Body of pancreas (tissue), 4 donors: ENCODE results near the gene RABGGTA.

Experiments used
- POLR2A ChIP-seq, 3 donors: fragments of 450-650 bp; IDR thresholded peaks; one replicate each; pipeline ENCODE4 v1.6.1; 2016; ENCODE audit warnings: antibody characterized with exemption in 3 of 3, mild to moderate bottlenecking in 2 of 3
- TF ChIP-seq, protein P1 (sequence below), 7 experiments: fragments of 450-650 bp in 4 of 7; fragments of 200-600 bp in 3 of 7; sonication (generic) in 3 of 7; IDR thresholded peaks; one replicate each; pipeline ENCODE4 v1.5.1; 2016 to 2019; ENCODE audit warnings: antibody characterized with exemption in 7 of 7

DNA sequence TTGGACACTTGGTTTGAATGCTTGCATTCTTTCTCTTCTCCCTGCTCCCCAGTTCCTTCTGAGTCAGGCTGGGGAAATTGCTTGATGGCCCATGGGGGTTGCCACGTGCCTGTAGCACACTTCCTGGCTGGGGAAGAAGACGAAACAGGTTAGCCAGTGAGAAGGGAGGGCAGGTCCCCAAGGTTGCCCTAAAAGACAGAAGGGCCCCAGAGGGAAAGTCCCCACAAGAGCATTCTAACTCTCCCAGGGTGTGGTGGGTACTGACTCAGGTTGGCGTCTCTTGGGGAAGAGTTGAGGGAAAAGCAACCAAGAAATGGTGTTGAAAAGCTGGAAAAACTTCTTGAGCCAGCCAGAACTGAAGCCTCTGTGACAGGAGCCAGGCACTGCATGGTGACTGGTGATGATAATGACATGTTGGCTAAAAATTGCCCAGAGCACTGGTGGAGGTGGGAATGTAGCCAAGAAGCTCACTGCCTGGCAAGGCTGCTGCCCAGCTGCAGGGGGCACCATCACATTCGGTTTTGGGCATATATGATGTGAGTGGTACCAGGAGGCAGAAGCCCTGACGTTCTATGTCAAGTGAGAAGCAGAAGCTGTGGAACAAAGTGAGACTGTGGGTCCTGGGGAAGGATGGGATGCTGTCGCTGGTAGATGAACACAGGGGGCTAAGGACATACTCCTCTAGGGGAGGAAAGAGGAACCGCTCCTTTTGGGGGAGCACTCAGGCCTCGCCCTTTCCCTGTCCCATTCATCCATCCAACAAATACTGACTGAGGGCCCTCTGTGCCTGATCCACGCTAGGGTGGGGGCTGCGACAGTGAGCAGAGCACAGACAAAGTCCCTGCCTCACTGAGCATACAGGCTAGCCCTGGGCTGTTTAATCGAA lies 8.1 kb upstream of the RABGGTA start:
- TF ChIP-seq, protein P1, sequence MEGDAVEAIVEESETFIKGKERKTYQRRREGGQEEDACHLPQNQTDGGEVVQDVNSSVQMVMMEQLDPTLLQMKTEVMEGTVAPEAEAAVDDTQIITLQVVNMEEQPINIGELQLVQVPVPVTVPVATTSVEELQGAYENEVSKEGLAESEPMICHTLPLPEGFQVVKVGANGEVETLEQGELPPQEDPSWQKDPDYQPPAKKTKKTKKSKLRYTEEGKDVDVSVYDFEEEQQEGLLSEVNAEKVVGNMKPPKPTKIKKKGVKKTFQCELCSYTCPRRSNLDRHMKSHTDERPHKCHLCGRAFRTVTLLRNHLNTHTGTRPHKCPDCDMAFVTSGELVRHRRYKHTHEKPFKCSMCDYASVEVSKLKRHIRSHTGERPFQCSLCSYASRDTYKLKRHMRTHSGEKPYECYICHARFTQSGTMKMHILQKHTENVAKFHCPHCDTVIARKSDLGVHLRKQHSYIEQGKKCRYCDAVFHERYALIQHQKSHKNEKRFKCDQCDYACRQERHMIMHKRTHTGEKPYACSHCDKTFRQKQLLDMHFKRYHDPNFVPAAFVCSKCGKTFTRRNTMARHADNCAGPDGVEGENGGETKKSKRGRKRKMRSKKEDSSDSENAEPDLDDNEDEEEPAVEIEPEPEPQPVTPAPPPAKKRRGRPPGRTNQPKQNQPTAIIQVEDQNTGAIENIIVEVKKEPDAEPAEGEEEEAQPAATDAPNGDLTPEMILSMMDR (IDR thresholded peaks at IDR 0.05) = peak in 5 of 7 experiments; percentile 28 to 54 (median 39)
- no peak for TF ChIP-seq POLR2A (IDR thresholded peaks at IDR 0.05)
